HG03469 (cell line): Measurements from ENCODE around the gene BLNK.

ENCODE experiments used
- ATAC-seq: cut with Tn5 transposase; IDR thresholded peaks from one replicate; pipeline ENCODE4 v1.9.1; 2021; ENCODE audit warnings: mild to moderate bottlenecking, moderate library complexity, moderate number of reproducible peaks; ENCODE audit not compliant: unreplicated experiment

BLNK gene

GRCh38 chr10:96264938-96265337 lies 6.4 kb downstream of the BLNK start:
- ATAC-seq = no peak

GRCh38 chr10:96263669-96264068 lies 7.7 kb downstream of the BLNK start:
- ATAC-seq = no peak

- ATAC-seq = no peak
Observed at GRCh38 chr10:96263176-96263575, 8.2 kb downstream of the BLNK start.

- ATAC-seq = no peak
Observed at GRCh38 chr10:96261930-96262329, 9.4 kb downstream of the BLNK start.

GRCh38 chr10:96261132-96261531 lies 10.2 kb downstream of the BLNK start:
- no peak for ATAC-seq

GRCh38 chr10:96260014-96260413 lies 11.4 kb downstream of the BLNK start:
- no peak for ATAC-seq

- no peak for ATAC-seq
Observed at GRCh38 chr10:96259150-96259549, 12.2 kb downstream of the BLNK start.

- ATAC-seq = no peak
Observed at GRCh38 chr10:96257944-96258343, 13.4 kb downstream of the BLNK start.

- ATAC-seq = no peak
Observed at GRCh38 chr10:96255549-96256333, 15.6 kb downstream of the BLNK start.

- ATAC-seq = no peak
Observed at GRCh38 chr10:96254976-96255375, 16.4 kb downstream of the BLNK start.

GRCh38 chr10:96252730-96253129 lies 18.6 kb downstream of the BLNK start:
- no peak for ATAC-seq

GRCh38 chr10:96250349-96250748 lies 21.0 kb downstream of the BLNK start:
- no peak for ATAC-seq

GRCh38 chr10:96249264-96249663 lies 22.1 kb downstream of the BLNK start:
- no peak for ATAC-seq

- peak; percentile 89 for ATAC-seq
Observed at GRCh38 chr10:96244354-96244753, 27.0 kb downstream of the BLNK start.

- no peak for ATAC-seq
Observed at GRCh38 chr10:96243296-96243695, 28.1 kb downstream of the BLNK start.

- ATAC-seq = no peak
Observed at GRCh38 chr10:96242822-96243221, 28.5 kb downstream of the BLNK start.

GRCh38 chr10:96238646-96239623 lies 32.4 kb downstream of the BLNK start:
- no peak for ATAC-seq

- no peak for ATAC-seq
Observed at GRCh38 chr10:96236876-96237275, 34.5 kb downstream of the BLNK start.

GRCh38 chr10:96236090-96236478 lies 35.3 kb downstream of the BLNK start:
- ATAC-seq = no peak

- no peak for ATAC-seq
Observed at GRCh38 chr10:96235326-96236089, 35.9 kb downstream of the BLNK start.

- no peak for ATAC-seq
Observed at GRCh38 chr10:96233959-96234358, 37.4 kb downstream of the BLNK start.
